ENCODE data around the gene ERN1. TPM values are rescaled to one million over a fixed set of nuclear protein-coding genes. Genes with fewer than 3 reads are reported as not detected.

ERN1 gene
- total and polyA plus RNA-seq, 2 of the 8 experiments (the other 6 are each of a cell fraction or from before 2014, with no cell fraction given) = 1.8 to 3.9 TPM

DNA sequence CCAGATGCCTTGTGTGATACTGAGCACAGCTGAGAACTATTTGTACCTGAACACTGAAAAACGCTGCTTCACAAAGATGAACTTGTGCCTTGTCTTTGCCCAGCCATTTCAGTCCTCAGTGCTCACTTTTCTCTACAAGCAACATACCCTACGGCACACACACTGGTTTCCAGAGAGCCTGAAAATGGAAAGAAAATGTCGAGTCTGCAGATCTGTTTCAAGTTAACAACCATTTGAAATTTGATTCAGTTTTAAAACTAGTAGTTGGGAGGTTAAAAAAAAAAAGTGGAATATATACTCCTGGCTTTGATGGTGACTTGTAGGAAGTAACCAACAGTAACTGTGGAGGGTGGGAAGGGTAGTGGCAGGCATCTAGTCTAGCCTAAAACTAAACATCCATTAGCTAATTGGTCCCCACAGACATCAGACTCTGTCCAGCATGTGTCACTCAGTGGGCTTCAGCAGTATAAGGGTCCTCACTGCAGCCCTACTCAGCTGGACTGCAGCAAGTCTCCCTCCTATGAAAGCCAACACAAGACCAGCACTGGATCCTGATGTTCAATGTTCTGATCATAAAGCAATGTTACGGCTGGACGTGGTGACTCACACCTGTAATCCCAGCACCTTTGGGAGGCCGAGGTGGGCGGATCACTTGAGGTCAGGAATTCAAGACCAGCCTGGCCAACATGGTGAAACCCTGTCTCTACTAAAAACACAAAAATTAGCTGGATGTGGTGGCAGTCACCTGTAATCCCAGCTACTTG lies 27.1 kb downstream of the ERN1 start:
- ChIA-PET CTCF (ENCODE audit: partially characterized antibody) (interaction anchor here (0.7 to 1.3 kb wide), 4 partner anchors 14 to 192 kb away, joined by 3 to 8 read pairs (median 4); no protein-coding TSS in a partner anchor), POLR2A (ENCODE audit: partially characterized antibody) (interaction anchor here (1.9 kb wide), 1 partner anchor 27 kb away, joined by 7 read pairs; the partner anchor contains the start of gene ERN1)
- no peaks in the 10 kb centered on the region for H3K36me3 ChIP-seq (ENCODE audit: control insufficient read depth in 2 of 4, insufficient read depth in 4 of 4, low read length in 3 of 4)
- no peaks in the 10 kb centered on the region for H3K27me3 ChIP-seq (replicated peaks in 1 of 4; ENCODE audit: control insufficient read depth in 3 of 4, extremely low read depth in 1 of 4, insufficient read depth in 3 of 4, low read length in 3 of 4)
- no peak overlapping the region for H2BK15ac ChIP-seq (ENCODE audit: low read length)
- H3K79me2 ChIP-seq (ENCODE audit: control insufficient read depth in 1 of 2, insufficient read depth in 2 of 2, low read length in 2 of 2) = no peaks in the 10 kb centered on the region
- H3K27ac ChIP-seq (ENCODE audit: low read depth, low read length) = no peak overlapping the region
- no peak for DNase-seq (ENCODE audit: low read depth in 1 of 2, low spot score in 2 of 2)
- H3K9ac ChIP-seq (replicated peaks in 1 of 4; ENCODE audit: extremely low read depth in 1 of 4, low read depth in 3 of 4, low read length in 3 of 4) = no peak overlapping the region
- H3K23ac ChIP-seq (ENCODE audit: insufficient read length) = no peak overlapping the region
- no peak overlapping the region for H2BK5ac ChIP-seq (ENCODE audit: low read depth, low read length)
- H3K4ac ChIP-seq (replicated peaks; ENCODE audit: insufficient read length, low read depth, low read length) = no peak overlapping the region
- FAIRE-seq = no peak
- no peak overlapping the region for H2BK20ac ChIP-seq (ENCODE audit: low read length)
- H3K4me2 ChIP-seq (ENCODE audit: insufficient read depth in 1 of 2, low read depth in 2 of 2, low read length in 2 of 2) = no peak overlapping the region
- H3K4me3 ChIP-seq (ENCODE audit: extremely low read depth in 1 of 4, insufficient read depth in 2 of 4, low read depth in 3 of 4, low read length in 4 of 4) = no peak overlapping the region
- H4K5ac ChIP-seq (ENCODE audit: insufficient read length, low read depth, low read length) = no peak overlapping the region
- WGBS, 2 experiments (ENCODE audit: extremely low coverage in 1 of 2, insufficient coverage in 1 of 2, insufficient read length in 1 of 2, insufficient replicate concordance in 2 of 2, low coverage in 1 of 2, low lambda C conversion rate in 2 of 2, missing lambda C conversion rate in 1 of 2) = 92% methylated on average over 7 of the region's 7 CpGs; no CpG with 5 or more reads in 1 of the 2 experiments
- no peak for TF ChIP-seq TCF12 (IDR thresholded peaks at IDR 0.05; ENCODE audit: low read depth, low read length)
- no peak for TF ChIP-seq MAFK (IDR thresholded peaks at IDR 0.05; ENCODE audit: low read depth, low read length)
- no peak for TF ChIP-seq HDAC6 (IDR thresholded peaks at IDR 0.05; ENCODE audit: low read depth, low read length)
- TF ChIP-seq TBP (IDR thresholded peaks at IDR 0.05; ENCODE audit: low read depth, low read length) = no peak
- TF ChIP-seq POU5F1 (IDR thresholded peaks at IDR 0.05; ENCODE audit: low read depth, low read length) = no peak
- TF ChIP-seq RAD21 (IDR thresholded peaks at IDR 0.05 in 1 of 2, conservative IDR thresholded peaks at IDR 0.05 in 1 of 2; ENCODE audit: low read depth in 2 of 2, low read length in 2 of 2) = no peak
- TF ChIP-seq GTF2F1 (IDR thresholded peaks at IDR 0.05; ENCODE audit: borderline replicate concordance, low read depth, low read length) = no peak
- no peak overlapping the region for H2AFZ ChIP-seq (ENCODE audit: low read length)
- H3K18ac ChIP-seq (ENCODE audit: extremely low read depth, low read length) = no peak overlapping the region
- H4K8ac ChIP-seq (ENCODE audit: extremely low read depth, insufficient read depth, low read length) = no peak overlapping the region
- H2AK5ac ChIP-seq (ENCODE audit: low read depth, low read length) = no peak overlapping the region
- no peak overlapping the region for H2BK12ac ChIP-seq (ENCODE audit: low read depth, low read length)
- H2BK120ac ChIP-seq (replicated peaks; ENCODE audit: low read depth, low read length) = no peak overlapping the region
- H3K9me3 ChIP-seq (ENCODE audit: insufficient read depth in 2 of 2, low read depth in 1 of 2, low read length in 1 of 2) = no peaks in the 10 kb centered on the region
- no peak overlapping the region for H3K56ac ChIP-seq (replicated peaks; ENCODE audit: insufficient read length, low read depth, low read length)
- H4K91ac ChIP-seq (replicated peaks; ENCODE audit: insufficient read length, low read length) = no peak overlapping the region
- H3K4me1 ChIP-seq (replicated peaks in 1 of 4; ENCODE audit: control insufficient read depth in 3 of 4, insufficient read depth in 4 of 4, low read length in 3 of 4) = no peaks in the 10 kb centered on the region
- no peak overlapping the region for H3K14ac ChIP-seq (ENCODE audit: insufficient read length)
- no peaks in the 10 kb centered on the region for H3K79me1 ChIP-seq (ENCODE audit: low read depth, low read length)
- no peaks in the 10 kb centered on the region for H3K23me2 ChIP-seq (ENCODE audit: low read depth, low read length)
- no peaks in the 10 kb centered on the region for H4K20me1 ChIP-seq (replicated peaks in 1 of 2; ENCODE audit: control insufficient read depth in 1 of 2, insufficient read depth in 2 of 2, low read length in 2 of 2)
